RWPE2 (cell line): ENCODE data around the gene DECR2.
"Not testable (repeated sequence)": the region's sequence is repeated elsewhere in the genome, so short reads cannot be mapped to it uniquely, and the experiment has no call there.

Experiments
- ATAC-seq: fragments of 200-7000 bp; cut with Tn5 transposase; 3 replicates; pipeline ENCODE4 v1.9.1; 2021; ENCODE audit warnings: low read depth
- DNase-seq: peaks from one replicate; pipeline ENCODE4 v3.0.0-alpha.2; 2020; ENCODE audit warnings: low spot score
- H3K27ac ChIP-seq: fragments of 450-650 bp; 2 replicates; pipeline ENCODE4 v1.5.1; 2017; ENCODE audit warnings: mild to moderate bottlenecking; ENCODE audit not compliant: poor library complexity, severe bottlenecking
- H3K27me3 ChIP-seq: fragments of 250-450 bp; sonication (Bioruptor Pico); 2 replicates; pipeline ENCODE4 v1.5.1; 2021; ENCODE audit warnings: mild to moderate bottlenecking, moderate library complexity; ENCODE audit not compliant: insufficient read depth, poor library complexity, severe bottlenecking
- H3K36me3 ChIP-seq: fragments of 250-450 bp; sonication (Bioruptor Pico); 2 replicates; pipeline ENCODE4 v1.5.1; 2020; ENCODE audit warnings: low read depth, mild to moderate bottlenecking, moderate library complexity
- H3K4me1 ChIP-seq: fragments of 250-450 bp; sonication (Bioruptor Pico); 2 replicates; pipeline ENCODE4 v1.5.1; 2021; ENCODE audit warnings: mild to moderate bottlenecking, moderate library complexity; ENCODE audit not compliant: insufficient read depth, poor library complexity, severe bottlenecking
- H3K4me3 ChIP-seq: fragments of 250-450 bp; sonication (Bioruptor Pico); 2 replicates; pipeline ENCODE4 v1.5.1; 2021; ENCODE audit warnings: mild to moderate bottlenecking, moderate library complexity; ENCODE audit not compliant: severe bottlenecking
- H3K9me3 ChIP-seq: fragments of 250-450 bp; sonication (Bioruptor Pico); 2 replicates; pipeline ENCODE4 v1.5.1; 2021; ENCODE audit warnings: mild to moderate bottlenecking, moderate library complexity; ENCODE audit not compliant: severe bottlenecking
- TF ChIP-seq, protein P1 (sequence below): fragments of 450-650 bp; IDR thresholded peaks from one replicate; pipeline ENCODE4 v1.5.1; 2017; ENCODE audit warnings: mild to moderate bottlenecking, moderate library complexity; ENCODE audit not compliant: poor library complexity, severe bottlenecking

Gene DECR2

DNA sequence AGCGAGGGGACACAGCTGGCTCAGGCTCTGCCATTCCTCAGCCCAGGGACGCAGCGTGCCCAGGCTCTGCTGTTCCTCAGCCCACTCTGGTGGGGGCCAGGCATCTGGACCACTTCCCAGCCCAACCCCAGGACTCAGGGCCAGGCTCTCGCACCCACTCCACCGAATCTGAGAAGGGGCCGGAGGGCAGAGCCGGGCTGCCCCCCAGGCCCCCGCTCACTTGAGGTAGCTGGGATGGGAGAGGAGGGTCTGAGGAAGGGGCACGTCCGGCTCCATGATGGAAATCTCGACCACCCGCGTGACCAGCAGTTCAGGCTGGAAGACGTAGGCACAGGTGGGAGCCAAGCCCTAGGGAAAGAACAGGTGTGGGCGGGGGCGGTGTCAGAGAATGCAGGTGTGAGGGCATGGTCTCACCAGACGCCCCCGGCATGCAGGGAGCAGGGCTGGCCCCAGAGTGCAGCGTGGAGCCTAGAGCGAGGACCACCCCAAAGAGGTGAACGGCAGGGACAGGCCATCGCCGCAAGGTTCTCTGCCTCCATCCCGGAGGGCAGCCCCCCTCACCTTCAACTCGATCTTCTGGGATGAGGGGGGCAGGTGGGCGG lies 24.8 kb upstream of the DECR2 start:
- TF ChIP-seq, protein P1, sequence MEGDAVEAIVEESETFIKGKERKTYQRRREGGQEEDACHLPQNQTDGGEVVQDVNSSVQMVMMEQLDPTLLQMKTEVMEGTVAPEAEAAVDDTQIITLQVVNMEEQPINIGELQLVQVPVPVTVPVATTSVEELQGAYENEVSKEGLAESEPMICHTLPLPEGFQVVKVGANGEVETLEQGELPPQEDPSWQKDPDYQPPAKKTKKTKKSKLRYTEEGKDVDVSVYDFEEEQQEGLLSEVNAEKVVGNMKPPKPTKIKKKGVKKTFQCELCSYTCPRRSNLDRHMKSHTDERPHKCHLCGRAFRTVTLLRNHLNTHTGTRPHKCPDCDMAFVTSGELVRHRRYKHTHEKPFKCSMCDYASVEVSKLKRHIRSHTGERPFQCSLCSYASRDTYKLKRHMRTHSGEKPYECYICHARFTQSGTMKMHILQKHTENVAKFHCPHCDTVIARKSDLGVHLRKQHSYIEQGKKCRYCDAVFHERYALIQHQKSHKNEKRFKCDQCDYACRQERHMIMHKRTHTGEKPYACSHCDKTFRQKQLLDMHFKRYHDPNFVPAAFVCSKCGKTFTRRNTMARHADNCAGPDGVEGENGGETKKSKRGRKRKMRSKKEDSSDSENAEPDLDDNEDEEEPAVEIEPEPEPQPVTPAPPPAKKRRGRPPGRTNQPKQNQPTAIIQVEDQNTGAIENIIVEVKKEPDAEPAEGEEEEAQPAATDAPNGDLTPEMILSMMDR = no peak
- DNase-seq = peak; percentile 70
- Histone ChIP-seq H3K4me1 (no peaks in the 10 kb centered on the region), H3K4me3 (no peak overlapping the region), H3K27ac (no peak overlapping the region), H3K9me3 (no peaks in the 10 kb centered on the region), H3K27me3 (no peaks in the 10 kb centered on the region), H3K36me3 (peaks cover 9% of the 10 kb centered on the region; the same call in 1 of the 2 replicates)
- no peak for ATAC-seq

DNA sequence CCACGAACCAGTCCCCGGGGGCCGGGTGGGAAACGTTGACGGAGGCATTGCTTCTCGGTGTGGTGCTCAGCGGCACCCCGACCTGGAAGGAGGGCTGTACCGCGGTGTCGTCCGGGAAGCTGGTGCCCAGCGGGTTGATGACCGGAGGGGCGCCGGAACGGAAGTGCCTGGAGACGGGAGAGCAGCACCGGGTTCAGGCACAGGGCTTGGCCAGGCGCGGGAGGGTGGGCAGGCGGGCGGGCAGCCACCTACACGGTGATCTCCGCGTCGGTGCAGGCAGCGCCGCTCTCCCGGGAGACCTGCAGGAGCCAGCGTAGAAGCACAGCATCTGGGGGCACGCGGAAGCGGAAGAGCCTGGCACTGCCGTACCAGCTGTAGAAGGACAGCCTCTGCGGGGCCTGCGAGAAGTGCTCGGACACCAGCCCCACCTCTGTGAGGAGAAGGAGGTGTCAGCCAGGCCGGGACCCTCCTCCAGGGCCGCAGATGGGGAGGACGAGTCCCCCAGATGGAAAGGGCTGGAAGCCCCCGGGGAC lies 24.2 kb upstream of the DECR2 start:
- DNase-seq (peak; percentile 70), ATAC-seq (no peak)
- H3K27me3 ChIP-seq = no peaks in the 10 kb centered on the region
- no peak overlapping the region for H3K4me3 ChIP-seq
- TF ChIP-seq, protein P1 = no peak
- no peaks in the 10 kb centered on the region for H3K4me1 ChIP-seq
- H3K36me3 ChIP-seq = peaks cover 9% of the 10 kb centered on the region; the same call in 1 of the 2 replicates
- H3K9me3 ChIP-seq = no peaks in the 10 kb centered on the region
- no peak overlapping the region for H3K27ac ChIP-seq

DNA sequence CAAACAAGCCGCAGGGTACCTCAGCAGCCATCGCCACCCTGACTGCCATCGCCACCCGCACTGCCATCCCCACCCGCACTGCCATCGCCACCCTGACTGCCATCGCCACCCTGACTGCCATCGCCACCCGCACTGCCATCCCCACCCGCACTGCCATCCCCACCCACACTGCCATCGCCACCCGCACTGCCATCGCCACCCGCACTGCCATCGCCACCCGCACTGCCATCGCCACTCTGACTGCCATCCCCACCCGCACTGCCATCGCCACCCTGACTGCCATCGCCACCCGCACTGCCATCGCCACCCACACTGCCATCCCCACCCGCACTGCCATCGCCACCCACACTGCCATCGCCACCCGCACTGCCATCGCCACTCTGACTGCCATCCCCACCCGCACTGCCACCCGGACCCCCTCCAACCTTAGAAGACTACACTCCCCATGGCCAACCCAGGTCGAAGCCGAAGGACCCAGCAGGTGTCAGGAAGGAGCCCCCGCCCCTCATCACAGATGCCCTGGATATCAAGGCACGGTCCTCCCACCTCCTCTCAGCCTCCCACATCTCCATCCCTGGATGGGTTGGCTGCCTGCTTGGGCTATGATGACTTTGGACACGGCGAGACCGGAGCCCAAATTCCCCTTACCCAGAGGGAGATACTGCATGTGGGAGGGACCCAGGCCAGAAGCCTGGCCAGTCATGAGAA lies 23.4 kb upstream of the DECR2 start:
- not testable (repeated sequence) for H3K9me3 ChIP-seq, H3K27ac ChIP-seq, H3K36me3 ChIP-seq, H3K27me3 ChIP-seq, ATAC-seq, H3K4me1 ChIP-seq, H3K4me3 ChIP-seq
- peak; percentile 49 for DNase-seq

DNA sequence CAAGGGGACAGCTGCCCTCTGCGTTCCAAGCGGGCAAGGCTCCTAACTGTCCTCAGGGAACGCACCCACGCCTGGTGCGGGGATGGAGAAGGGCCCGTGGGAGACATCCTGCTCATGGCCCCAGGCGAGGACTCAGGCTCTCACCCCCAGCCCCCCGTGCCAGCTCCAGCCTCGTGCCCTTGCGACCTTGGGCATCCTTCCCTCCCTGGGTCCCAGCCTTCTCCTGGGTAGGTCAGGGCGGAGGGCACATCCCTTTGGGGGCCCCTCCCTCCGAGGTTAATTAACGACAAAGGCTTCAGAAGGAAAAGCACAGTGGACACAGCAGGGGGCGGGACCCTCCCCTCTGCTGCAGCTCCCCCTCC lies 22.9 kb upstream of the DECR2 start:
- H3K36me3 ChIP-seq = peaks cover 9% of the 10 kb centered on the region; the same call in 1 of the 2 replicates
- no peaks in the 10 kb centered on the region for H3K27me3 ChIP-seq
- peaks cover 7% of the 10 kb centered on the region for H3K4me1 ChIP-seq
- peak; percentile 59 for DNase-seq
- no peaks in the 10 kb centered on the region for H3K9me3 ChIP-seq
- TF ChIP-seq, protein P1 = no peak
- ATAC-seq = no peak
- H3K4me3 ChIP-seq = no peak overlapping the region
- no peak overlapping the region for H3K27ac ChIP-seq

DNA sequence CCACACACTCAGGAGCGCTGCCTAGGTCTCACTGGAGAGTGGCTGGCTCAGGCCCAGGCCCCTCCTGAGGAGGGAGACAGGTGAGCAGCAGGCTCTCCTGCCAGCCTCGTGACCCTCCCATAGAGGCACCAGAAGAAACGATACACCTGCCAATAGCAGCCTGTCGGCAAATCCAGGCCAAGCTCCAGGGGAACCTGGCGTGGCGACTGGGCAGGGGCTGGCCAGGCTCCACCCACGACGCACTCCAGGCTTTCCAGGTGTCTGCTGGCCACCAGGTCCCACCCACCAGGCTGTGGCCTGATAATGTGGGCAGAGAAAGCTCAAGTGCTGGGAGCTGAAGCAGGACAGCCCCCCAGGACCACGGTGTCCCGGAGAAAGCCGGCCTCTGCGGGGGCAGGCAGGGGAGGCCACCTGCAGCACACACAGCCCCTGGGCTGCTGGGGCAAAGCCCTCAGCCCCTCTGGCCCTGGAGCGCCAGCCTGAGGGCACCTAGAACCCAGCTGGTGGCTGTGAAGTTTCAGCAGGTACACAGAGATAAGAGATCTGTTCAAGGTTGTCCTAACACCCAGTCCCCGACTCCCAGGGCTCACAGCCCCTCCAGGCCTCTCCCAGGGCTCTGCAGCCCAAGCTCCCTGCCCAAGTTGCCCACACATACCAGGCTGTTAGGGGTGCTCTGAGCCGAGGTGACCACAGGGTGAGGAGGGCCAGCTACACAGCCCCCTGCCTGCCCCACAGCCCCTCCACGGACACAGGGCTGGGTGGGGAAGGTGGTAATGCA lies 22.3 kb upstream of the DECR2 start:
- H3K4me3 ChIP-seq = no peak overlapping the region
- H3K27ac ChIP-seq = no peak overlapping the region

More for the DNA sequence above, 22.3 kb upstream of the DECR2 start:
- Histone ChIP-seq H3K27me3 (no peaks in the 10 kb centered on the region), H3K4me1 (peaks cover 7% of the 10 kb centered on the region), H3K36me3 (peaks cover 9% of the 10 kb centered on the region; the same call in 1 of the 2 replicates), H3K9me3 (no peaks in the 10 kb centered on the region)
- ATAC-seq (no peak), DNase-seq (no peak)
- TF ChIP-seq, protein P1 = no peak
